Lung (tissue), 12 donors: ENCODE data around the gene LAP3. TPM values are rescaled to one million over a fixed set of nuclear protein-coding genes. Genes with fewer than 3 reads are reported as not detected.

ENCODE experiments used
- ATAC-seq: fragments of 200-7000 bp; cut with Tn5 transposase; one replicate; pipeline ENCODE4 v1.9.1; 2020; ENCODE audit warnings: moderate number of reproducible peaks; ENCODE audit not compliant: insufficient read depth, low FRiP score
- DNase-seq, 3 donors: peaks; one replicate each; pipeline ENCODE4 v3.0.0-alpha.2; 2013 to 2017
- H3K27ac ChIP-seq, 2 donors: one replicate each; pipeline ENCODE4 v1.5.1; 2013; ENCODE audit warnings: mild to moderate bottlenecking in 2 of 2, moderate library complexity in 2 of 2, control low read depth in 1 of 2, inconsistent platforms in 1 of 2, low read depth in 1 of 2, low read length in 1 of 2
- H3K27me3 ChIP-seq, 3 donors: one replicate each; pipeline ENCODE4 v1.5.1; 2013; ENCODE audit warnings: low read length in 2 of 3; ENCODE audit not compliant: control insufficient read depth in 3 of 3, insufficient read depth in 3 of 3
- H3K36me3 ChIP-seq, 4 donors: one replicate each; pipeline ENCODE4 v1.5.1; 2013; ENCODE audit warnings: low read length in 4 of 4, mild to moderate bottlenecking in 1 of 4, moderate library complexity in 1 of 4; ENCODE audit not compliant: control insufficient read depth in 4 of 4, insufficient read depth in 4 of 4
- H3K4me1 ChIP-seq, 5 donors: one replicate each; pipeline ENCODE4 v1.5.1; 2013; ENCODE audit warnings: low read length in 5 of 5, mild to moderate bottlenecking in 2 of 5, moderate library complexity in 1 of 5; ENCODE audit not compliant: control insufficient read depth in 5 of 5, insufficient read depth in 5 of 5
- H3K4me3 ChIP-seq: one replicate; pipeline ENCODE4 v1.5.1; 2013; ENCODE audit warnings: mild to moderate bottlenecking, control low read depth, moderate library complexity
- H3K9ac ChIP-seq, 2 donors: one replicate each; pipeline ENCODE4 v1.5.1; 2013; ENCODE audit warnings: low read length in 2 of 2, control low read depth in 1 of 2; ENCODE audit not compliant: insufficient read depth in 1 of 2
- H3K9me3 ChIP-seq, 4 donors: one replicate each; pipeline ENCODE4 v1.5.1; 2013; ENCODE audit warnings: low read length in 3 of 4, mild to moderate bottlenecking in 1 of 4, moderate library complexity in 1 of 4; ENCODE audit not compliant: control insufficient read depth in 4 of 4, insufficient read depth in 3 of 4
- WGBS, 2 donors: extraction: QIAGEN DNeasy Blood & Tissue Kit; methylation state at CpG; one replicate each; pipeline ENCODE4 v1.1.7; 2013; 5-methylcytosine and 5-hydroxymethylcytosine counted together
- polyA plus RNA-seq, 2 donors: library from polyadenylated mRNA; stranded (reverse); fragments of 200-250 nt; gene quantifications; one replicate each; pipeline ENCODE4 v1.2.1, GENCODE V29; 2013
- total RNA-seq, 2 donors: library from RNA; depleted of rRNA in 1 of 2; stranded (reverse); fragments of >200 nt in 1 of 2; gene quantifications; one replicate each; pipeline ENCODE4 v1.2.1, GENCODE V29; 2014 to 2021
- TF ChIP-seq, protein P1 (sequence below): IDR thresholded peaks from 2 replicates; pipeline ENCODE4 v1.5.1; 2012; ENCODE audit warnings: mild to moderate bottlenecking; ENCODE audit errors: control extremely low read depth, extremely low read depth
- donor health status: control.
- donor health status: control.
- donor health status: Bipolar disorder and iron deficiency.
- donor health status: healthy.
- donor health status: DM: yes; HTN: yes; CAD: no.

Gene LAP3
- total and polyA plus RNA-seq, 4 donors, result 30.7 to 185 (median 104) TPM

DNA sequence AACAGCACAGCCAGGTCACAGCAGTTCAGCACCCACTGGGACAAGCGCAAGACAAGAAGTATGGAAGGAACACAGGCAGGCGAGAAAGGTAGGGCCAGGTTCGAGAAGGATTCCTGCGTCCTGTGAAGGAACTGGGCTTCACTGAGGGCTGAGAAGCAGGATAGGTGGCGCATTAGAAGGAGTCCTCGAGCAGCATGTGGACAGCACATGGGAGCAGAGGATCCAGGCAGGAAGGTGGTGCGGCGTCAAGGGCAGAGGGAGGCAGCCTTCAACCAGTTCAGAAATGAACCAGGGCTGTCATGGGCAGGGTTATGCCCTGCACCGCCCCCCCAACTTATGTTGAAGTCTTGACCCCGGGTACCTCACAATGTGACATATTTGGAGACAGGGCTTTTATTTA is 30.8 kb upstream of the LAP3 start:
- H3K4me3 ChIP-seq, result no peak overlapping the region
- WGBS, 2 donors, result 85 to 93% methylated on average over 10 of the region's 10 CpGs
- no peak for DNase-seq
- ATAC-seq, result no peak
- H3K4me1 ChIP-seq, result peaks cover 0 to 2% (median 0%) of the 10 kb centered on the region in 5 donors
- no peak overlapping the region for H3K27ac ChIP-seq
- H3K36me3 ChIP-seq, result no peaks in the 10 kb centered on the region
- H3K9me3 ChIP-seq, result no peaks in the 10 kb centered on the region
- no peaks in the 10 kb centered on the region for H3K27me3 ChIP-seq
- TF ChIP-seq, protein P1, sequence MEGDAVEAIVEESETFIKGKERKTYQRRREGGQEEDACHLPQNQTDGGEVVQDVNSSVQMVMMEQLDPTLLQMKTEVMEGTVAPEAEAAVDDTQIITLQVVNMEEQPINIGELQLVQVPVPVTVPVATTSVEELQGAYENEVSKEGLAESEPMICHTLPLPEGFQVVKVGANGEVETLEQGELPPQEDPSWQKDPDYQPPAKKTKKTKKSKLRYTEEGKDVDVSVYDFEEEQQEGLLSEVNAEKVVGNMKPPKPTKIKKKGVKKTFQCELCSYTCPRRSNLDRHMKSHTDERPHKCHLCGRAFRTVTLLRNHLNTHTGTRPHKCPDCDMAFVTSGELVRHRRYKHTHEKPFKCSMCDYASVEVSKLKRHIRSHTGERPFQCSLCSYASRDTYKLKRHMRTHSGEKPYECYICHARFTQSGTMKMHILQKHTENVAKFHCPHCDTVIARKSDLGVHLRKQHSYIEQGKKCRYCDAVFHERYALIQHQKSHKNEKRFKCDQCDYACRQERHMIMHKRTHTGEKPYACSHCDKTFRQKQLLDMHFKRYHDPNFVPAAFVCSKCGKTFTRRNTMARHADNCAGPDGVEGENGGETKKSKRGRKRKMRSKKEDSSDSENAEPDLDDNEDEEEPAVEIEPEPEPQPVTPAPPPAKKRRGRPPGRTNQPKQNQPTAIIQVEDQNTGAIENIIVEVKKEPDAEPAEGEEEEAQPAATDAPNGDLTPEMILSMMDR, result no peak
- no peak overlapping the region for H3K9ac ChIP-seq

GRCh38 chr4:17546678-17547077 is 30.3 kb upstream of the LAP3 start:
- no peaks in the 10 kb centered on the region for H3K9me3 ChIP-seq
- H3K36me3 ChIP-seq, result no peaks in the 10 kb centered on the region
- H3K27ac ChIP-seq, result no peak overlapping the region
- no peak overlapping the region for H3K4me3 ChIP-seq
- no peak overlapping the region for H3K9ac ChIP-seq
- TF ChIP-seq, protein P1, result no peak
- DNase-seq (no peak), ATAC-seq (no peak)
- 86 to 94% methylated on average over 12 of the region's 12 CpGs for WGBS, 2 donors
- H3K4me1 ChIP-seq, result peaks cover 0 to 2% (median 0%) of the 10 kb centered on the region in 5 donors
- H3K27me3 ChIP-seq, result no peaks in the 10 kb centered on the region

GRCh38 chr4:17550549-17550948 is 26.4 kb upstream of the LAP3 start:
- Histone ChIP-seq H3K4me1 (no peaks in the 10 kb centered on the region), H3K4me3 (no peak overlapping the region), H3K36me3 (no peaks in the 10 kb centered on the region), H3K9ac (no peak overlapping the region), H3K27ac (no peak overlapping the region), H3K27me3 (peaks cover 0 to 8% (median 3%) of the 10 kb centered on the region in 3 donors), H3K9me3 (no peaks in the 10 kb centered on the region)
- DNase-seq (no peak), ATAC-seq (no peak)
- TF ChIP-seq, protein P1, result no peak
- 86 to 95% methylated on average over 3 of the region's 3 CpGs for WGBS, 2 donors

GRCh38 chr4:17552427-17552826 is 24.6 kb upstream of the LAP3 start:
- no peak overlapping the region for H3K27ac ChIP-seq

More at GRCh38 chr4:17552427-17552826, 24.6 kb upstream of the LAP3 start:
- no peak overlapping the region for H3K9ac ChIP-seq
- H3K27me3 ChIP-seq, result peaks cover 0 to 8% (median 4%) of the 10 kb centered on the region in 3 donors
- H3K4me3 ChIP-seq, result no peak overlapping the region
- no peaks in the 10 kb centered on the region for H3K9me3 ChIP-seq
- H3K4me1 ChIP-seq, result no peaks in the 10 kb centered on the region
- WGBS, 2 donors, result 58 to 60% methylated on average over 5 of the region's 5 CpGs
- no peak for DNase-seq
- TF ChIP-seq, protein P1, result no peak
- no peak for ATAC-seq
- no peaks in the 10 kb centered on the region for H3K36me3 ChIP-seq
